BE2C (cell line): ENCODE measurements around the gene ADAMTSL2.

Source experiments
- DNase-seq: peaks from one replicate; pipeline ENCODE4 v3.0.0-alpha.2; 2020
- H3K27me3 ChIP-seq: fragments of 250-450 bp; sonication (Bioruptor Pico); 2 replicates; pipeline ENCODE4 v1.5.1; 2020; ENCODE audit warnings: mild to moderate bottlenecking
- H3K36me3 ChIP-seq: fragments of 250-450 bp; sonication (Bioruptor Pico); 2 replicates; pipeline ENCODE4 v1.5.1; 2020; ENCODE audit warnings: mild to moderate bottlenecking
- H3K4me1 ChIP-seq: fragments of 250-450 bp; sonication (Bioruptor Pico); 2 replicates; pipeline ENCODE4 v1.5.1; 2020
- H3K4me3 ChIP-seq: 2 replicates; pipeline ENCODE4 v1.5.1; 2011; ENCODE audit warnings: low read depth, low read length
- H3K9me3 ChIP-seq: fragments of 250-450 bp; sonication (Bioruptor Pico); 2 replicates; pipeline ENCODE4 v1.5.1; 2020
- TF ChIP-seq, protein P1 (sequence below): IDR thresholded peaks from 2 replicates; pipeline ENCODE4 v1.5.1; 2012; ENCODE audit warnings: mild to moderate bottlenecking, low read depth, low read length

ADAMTSL2 gene

DNA sequence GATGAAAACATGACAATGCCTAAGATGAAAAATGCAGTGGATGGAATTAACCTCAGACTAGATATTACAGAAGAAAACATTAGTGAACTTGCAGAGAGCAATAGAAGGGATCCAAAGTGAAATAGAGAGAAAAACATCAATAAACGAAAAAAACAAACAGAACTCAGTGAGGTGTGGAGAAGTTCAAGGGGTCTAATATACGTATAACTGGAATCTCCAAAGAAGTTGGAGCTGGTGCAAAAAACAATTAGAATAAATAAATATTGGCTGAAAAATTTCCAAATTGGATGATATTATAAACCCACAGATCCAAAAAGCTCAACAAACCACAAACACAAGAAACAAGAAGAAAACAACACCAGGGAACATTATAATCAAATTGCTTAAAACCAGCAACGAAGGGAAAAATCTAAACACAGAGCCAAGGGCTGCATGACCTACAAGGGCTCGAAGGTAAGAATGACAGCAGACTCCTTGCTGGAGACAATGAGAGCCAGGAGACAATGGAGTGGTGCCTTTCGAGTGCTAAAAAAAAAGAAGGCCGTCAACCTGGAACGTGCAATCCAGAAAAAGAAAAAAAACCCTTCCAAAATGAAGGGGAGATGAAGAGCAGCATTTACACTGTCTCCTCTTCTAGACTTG lies 62.9 kb downstream of the ADAMTSL2 start:
- Histone ChIP-seq H3K36me3 (peaks cover 49% of the 10 kb centered on the region), H3K4me1 (peaks cover 3% of the 10 kb centered on the region; the same call in 1 of the 2 replicates), H3K4me3 (no peak overlapping the region), H3K9me3 (peaks cover 6% of the 10 kb centered on the region; the same call in 1 of the 2 replicates), H3K27me3 (no peaks in the 10 kb centered on the region)
- TF ChIP-seq, protein P1, sequence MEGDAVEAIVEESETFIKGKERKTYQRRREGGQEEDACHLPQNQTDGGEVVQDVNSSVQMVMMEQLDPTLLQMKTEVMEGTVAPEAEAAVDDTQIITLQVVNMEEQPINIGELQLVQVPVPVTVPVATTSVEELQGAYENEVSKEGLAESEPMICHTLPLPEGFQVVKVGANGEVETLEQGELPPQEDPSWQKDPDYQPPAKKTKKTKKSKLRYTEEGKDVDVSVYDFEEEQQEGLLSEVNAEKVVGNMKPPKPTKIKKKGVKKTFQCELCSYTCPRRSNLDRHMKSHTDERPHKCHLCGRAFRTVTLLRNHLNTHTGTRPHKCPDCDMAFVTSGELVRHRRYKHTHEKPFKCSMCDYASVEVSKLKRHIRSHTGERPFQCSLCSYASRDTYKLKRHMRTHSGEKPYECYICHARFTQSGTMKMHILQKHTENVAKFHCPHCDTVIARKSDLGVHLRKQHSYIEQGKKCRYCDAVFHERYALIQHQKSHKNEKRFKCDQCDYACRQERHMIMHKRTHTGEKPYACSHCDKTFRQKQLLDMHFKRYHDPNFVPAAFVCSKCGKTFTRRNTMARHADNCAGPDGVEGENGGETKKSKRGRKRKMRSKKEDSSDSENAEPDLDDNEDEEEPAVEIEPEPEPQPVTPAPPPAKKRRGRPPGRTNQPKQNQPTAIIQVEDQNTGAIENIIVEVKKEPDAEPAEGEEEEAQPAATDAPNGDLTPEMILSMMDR, result no peak
- no peak for DNase-seq

DNA sequence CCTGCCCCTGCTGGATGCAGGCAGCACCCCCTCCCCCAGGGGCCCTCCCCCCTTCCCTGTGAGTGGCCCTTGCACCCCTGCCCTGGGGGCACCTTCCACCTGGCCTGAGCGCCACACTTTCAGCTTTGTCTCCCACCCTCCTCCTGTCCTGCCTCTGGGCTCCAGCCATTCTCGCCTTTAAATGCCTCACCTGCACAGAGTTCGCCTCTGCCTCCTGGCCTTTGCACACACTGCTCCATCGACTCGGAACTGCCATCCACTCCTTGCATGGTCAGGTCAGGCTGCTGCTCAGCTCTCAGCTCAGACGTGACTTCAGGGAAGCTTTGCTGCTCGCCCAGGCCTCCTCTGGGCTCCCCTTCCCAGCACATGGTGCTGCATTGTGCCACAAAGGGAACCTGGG lies 64.5 kb downstream of the ADAMTSL2 start:
- Histone ChIP-seq H3K9me3 (peaks cover 6% of the 10 kb centered on the region; the same call in 1 of the 2 replicates), H3K4me1 (peaks cover 8% of the 10 kb centered on the region), H3K27me3 (no peaks in the 10 kb centered on the region), H3K36me3 (peaks cover 51% of the 10 kb centered on the region), H3K4me3 (no peak overlapping the region)
- TF ChIP-seq, protein P1, result no peak
- no peak for DNase-seq

DNA sequence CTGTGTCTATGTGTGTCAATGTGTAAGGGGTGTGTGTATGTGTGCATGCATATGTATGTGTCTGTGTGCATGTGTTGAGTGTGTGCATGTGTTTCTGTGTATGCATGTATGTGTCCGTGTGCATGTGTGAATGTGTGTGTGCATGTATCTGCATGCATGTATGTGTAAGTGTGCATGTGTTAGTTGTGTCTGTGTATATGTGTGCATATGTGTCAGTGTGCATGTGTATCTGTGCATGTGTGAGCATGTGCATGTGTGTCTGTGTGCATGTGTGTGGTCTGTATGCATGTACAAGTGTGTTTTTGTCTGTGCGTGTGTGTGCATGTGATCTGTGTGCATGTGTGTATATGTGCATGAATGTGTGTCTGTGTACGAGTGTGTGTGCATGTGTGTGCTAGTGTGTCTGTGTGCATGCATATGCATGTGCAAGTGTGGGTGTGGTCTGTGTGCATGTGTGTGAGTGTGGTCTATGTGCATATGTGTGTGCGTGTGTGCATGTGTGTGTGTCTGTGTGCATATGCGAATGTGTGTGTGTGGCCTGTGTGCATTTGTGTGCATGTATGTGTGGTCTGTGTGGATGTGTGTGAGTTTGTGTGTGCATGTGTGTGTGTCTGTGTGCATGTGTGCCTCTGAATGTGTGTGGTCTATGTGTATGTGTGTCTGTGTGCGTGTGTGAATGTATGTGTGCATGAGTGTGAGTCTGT lies 65.1 kb downstream of the ADAMTSL2 start:
- H3K36me3 ChIP-seq, result peaks cover 52% of the 10 kb centered on the region
- no peak overlapping the region for H3K4me3 ChIP-seq
- H3K9me3 ChIP-seq, result peaks cover 6% of the 10 kb centered on the region; the same call in 1 of the 2 replicates
- peaks cover 13% of the 10 kb centered on the region for H3K4me1 ChIP-seq
- no peak for DNase-seq
- H3K27me3 ChIP-seq, result no peaks in the 10 kb centered on the region
- TF ChIP-seq, protein P1, result no peak

DNA sequence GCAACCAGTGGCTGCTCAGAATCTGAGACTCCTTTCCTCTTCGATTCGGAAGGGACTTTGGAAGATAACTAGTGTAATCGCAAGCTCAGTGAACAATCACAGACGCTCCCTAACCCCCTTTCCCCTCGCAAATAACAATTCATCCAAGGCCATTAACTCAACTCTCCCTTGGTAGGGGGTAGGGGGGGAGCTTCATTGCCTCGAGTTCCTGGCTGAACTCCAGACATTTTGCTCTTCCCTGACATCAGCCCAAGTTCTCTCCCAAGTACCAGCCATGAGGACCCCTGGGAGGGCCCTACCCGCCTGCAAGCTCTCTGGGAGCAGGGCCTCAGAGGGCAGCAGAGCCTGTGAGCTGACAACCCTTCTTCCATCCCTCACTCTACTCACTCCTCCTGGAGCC lies 66.2 kb downstream of the ADAMTSL2 start:
- DNase-seq, result no peak
- Histone ChIP-seq H3K4me3 (no peak overlapping the region), H3K36me3 (peaks cover 59% of the 10 kb centered on the region), H3K9me3 (peaks cover 6% of the 10 kb centered on the region; the same call in 1 of the 2 replicates), H3K4me1 (peaks cover 24% of the 10 kb centered on the region), H3K27me3 (no peaks in the 10 kb centered on the region)
- TF ChIP-seq, protein P1, result no peak

DNA sequence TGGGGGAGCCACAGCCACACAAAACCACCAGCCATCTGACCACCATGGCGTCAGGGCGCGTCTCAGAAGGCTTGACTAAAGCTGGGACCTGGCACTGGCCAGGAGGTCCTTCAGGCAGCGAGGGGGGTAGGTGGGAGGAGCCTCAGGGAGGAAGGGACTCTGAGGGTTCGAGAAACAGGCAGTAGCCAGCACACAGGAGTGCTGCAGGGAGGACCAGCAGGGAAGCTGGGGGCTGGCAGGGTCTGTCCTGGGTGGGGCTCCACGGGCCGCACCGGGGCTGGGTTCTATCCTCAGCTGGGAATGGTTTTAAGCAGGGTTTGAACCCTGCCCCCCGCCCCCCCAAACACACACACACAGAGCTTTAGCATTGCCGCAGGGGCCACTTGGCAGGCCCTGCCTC lies 67.2 kb downstream of the ADAMTSL2 start:
- peaks cover 34% of the 10 kb centered on the region for H3K4me1 ChIP-seq
- H3K36me3 ChIP-seq, result peaks cover 55% of the 10 kb centered on the region
- TF ChIP-seq, protein P1, result no peak
- DNase-seq, result no peak
- no peaks in the 10 kb centered on the region for H3K27me3 ChIP-seq
- H3K9me3 ChIP-seq, result peaks cover 6% of the 10 kb centered on the region; the same call in 1 of the 2 replicates
- H3K4me3 ChIP-seq, result no peak overlapping the region

DNA sequence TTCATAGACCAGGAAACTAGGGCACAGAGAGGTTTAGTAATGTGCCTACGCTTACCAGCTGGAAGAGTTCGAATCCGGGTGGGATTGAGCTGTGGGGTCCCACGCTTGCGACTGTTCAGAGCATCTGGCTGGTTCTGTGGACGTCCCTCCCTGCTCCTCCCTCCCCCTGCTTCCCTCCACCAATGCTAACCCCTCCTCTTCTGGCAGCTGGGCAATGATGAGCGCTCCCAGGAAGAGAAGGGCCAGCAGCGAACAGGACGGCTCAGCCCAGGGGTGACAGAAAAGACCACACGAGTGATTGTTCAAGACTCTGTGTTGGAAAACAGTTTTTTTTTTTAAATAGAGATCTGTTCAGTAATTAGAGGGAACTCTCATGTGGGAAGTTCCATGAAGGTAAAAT lies 67.8 kb downstream of the ADAMTSL2 start:
- Histone ChIP-seq H3K4me3 (no peak overlapping the region), H3K9me3 (peaks cover 6% of the 10 kb centered on the region; the same call in 1 of the 2 replicates), H3K27me3 (no peaks in the 10 kb centered on the region), H3K36me3 (peaks cover 55% of the 10 kb centered on the region), H3K4me1 (peaks cover 39% of the 10 kb centered on the region)
- DNase-seq, result no peak
- TF ChIP-seq, protein P1, result no peak
